C4-2B (cell line): Measurements from ENCODE around the gene PLEKHA5.

Source experiments
- ZFX ChIP-seq: fragments of 450-650 bp; IDR thresholded peaks from 2 replicates; pipeline ENCODE4 v1.6.1; 2017
- TF ChIP-seq, protein P1 (sequence below): fragments of 450-650 bp; conservative IDR thresholded peaks from 2 replicates; pipeline ENCODE4 v1.5.1; 2017; ENCODE audit warnings: mild to moderate bottlenecking

DNA sequence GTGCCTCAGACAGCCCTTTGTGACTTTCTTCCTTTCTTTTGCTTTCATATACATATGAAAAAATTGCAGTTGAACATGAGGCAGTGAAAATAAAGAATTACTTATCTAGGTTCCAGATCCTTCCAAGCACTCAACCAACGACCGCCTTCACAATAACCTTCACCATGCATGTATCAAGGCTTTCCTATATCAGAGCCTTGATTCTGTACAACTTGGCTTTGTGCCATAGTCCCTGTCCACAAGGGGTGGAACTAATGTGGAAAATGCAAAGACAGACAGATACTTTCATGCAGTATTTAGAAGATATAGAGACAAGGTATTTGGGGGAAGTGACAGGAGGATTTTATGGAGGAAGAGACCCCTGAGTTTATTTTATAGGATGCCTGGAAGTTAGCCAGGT lies 48.6 kb upstream of the PLEKHA5 start:
- TF ChIP-seq, protein P1, sequence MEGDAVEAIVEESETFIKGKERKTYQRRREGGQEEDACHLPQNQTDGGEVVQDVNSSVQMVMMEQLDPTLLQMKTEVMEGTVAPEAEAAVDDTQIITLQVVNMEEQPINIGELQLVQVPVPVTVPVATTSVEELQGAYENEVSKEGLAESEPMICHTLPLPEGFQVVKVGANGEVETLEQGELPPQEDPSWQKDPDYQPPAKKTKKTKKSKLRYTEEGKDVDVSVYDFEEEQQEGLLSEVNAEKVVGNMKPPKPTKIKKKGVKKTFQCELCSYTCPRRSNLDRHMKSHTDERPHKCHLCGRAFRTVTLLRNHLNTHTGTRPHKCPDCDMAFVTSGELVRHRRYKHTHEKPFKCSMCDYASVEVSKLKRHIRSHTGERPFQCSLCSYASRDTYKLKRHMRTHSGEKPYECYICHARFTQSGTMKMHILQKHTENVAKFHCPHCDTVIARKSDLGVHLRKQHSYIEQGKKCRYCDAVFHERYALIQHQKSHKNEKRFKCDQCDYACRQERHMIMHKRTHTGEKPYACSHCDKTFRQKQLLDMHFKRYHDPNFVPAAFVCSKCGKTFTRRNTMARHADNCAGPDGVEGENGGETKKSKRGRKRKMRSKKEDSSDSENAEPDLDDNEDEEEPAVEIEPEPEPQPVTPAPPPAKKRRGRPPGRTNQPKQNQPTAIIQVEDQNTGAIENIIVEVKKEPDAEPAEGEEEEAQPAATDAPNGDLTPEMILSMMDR: no peak
- TF ChIP-seq ZFX: no peak
